GDM1 (cell line): ENCODE results near the gene METTL5.
"Not testable (repeated sequence)": the region's sequence is repeated elsewhere in the genome, so short reads cannot be mapped to it uniquely, and the experiment has no call there.

Experiments used
- DNase-seq: peaks from one replicate; lab custom pipeline; 2025; lab: John Stamatoyannopoulos, UW

The METTL5 gene

GRCh38 chr2:169824373-169825333, at the start of gene METTL5:
Gene METTL5 (minus strand): TSS chr2:169824905. CDS start chr2:169824597, 308 bp downstream.
- peak; percentile 73 for DNase-seq

GRCh38 chr2:169871994-169872393, 47.3 kb upstream of the METTL5 start:
- DNase-seq = no peak

GRCh38 chr2:169871369-169871768, 46.7 kb upstream of the METTL5 start:
- not testable (repeated sequence) for DNase-seq

GRCh38 chr2:169868951-169869350, 44.2 kb upstream of the METTL5 start:
- DNase-seq = no peak

- no peak for DNase-seq
Measured at GRCh38 chr2:169867579-169867978, 42.9 kb upstream of the METTL5 start.

GRCh38 chr2:169866230-169866629, 41.5 kb upstream of the METTL5 start:
- not testable (repeated sequence) for DNase-seq

GRCh38 chr2:169865492-169865891, 40.8 kb upstream of the METTL5 start:
- no peak for DNase-seq

GRCh38 chr2:169862816-169863215, 38.1 kb upstream of the METTL5 start:
- no peak for DNase-seq

GRCh38 chr2:169860149-169860548, 35.4 kb upstream of the METTL5 start:
- no peak for DNase-seq

GRCh38 chr2:169859423-169859822, 34.7 kb upstream of the METTL5 start:
- no peak for DNase-seq

GRCh38 chr2:169855281-169856258, 30.9 kb upstream of the METTL5 start:
- DNase-seq = not testable (repeated sequence)

- no peak for DNase-seq
Measured at GRCh38 chr2:169853041-169853668, 28.4 kb upstream of the METTL5 start.

- DNase-seq = no peak
Measured at GRCh38 chr2:169849710-169850109, 25.0 kb upstream of the METTL5 start.

- DNase-seq = not testable (repeated sequence)
Measured at GRCh38 chr2:169848959-169849693, 24.4 kb upstream of the METTL5 start.

GRCh38 chr2:169845016-169845415, 20.3 kb upstream of the METTL5 start:
- DNase-seq = no peak

- DNase-seq = not testable (repeated sequence)
Measured at GRCh38 chr2:169841625-169842024, 16.9 kb upstream of the METTL5 start.

GRCh38 chr2:169840747-169841142, 16.0 kb upstream of the METTL5 start:
- DNase-seq = no peak

GRCh38 chr2:169839954-169840746, 15.4 kb upstream of the METTL5 start:
- DNase-seq = no peak

- DNase-seq = no peak
Measured at GRCh38 chr2:169838743-169839489, 14.2 kb upstream of the METTL5 start.

GRCh38 chr2:169834401-169834800, 9.7 kb upstream of the METTL5 start:
- no peak for DNase-seq
